ENCODE results near the gene TENM3.

DNA sequence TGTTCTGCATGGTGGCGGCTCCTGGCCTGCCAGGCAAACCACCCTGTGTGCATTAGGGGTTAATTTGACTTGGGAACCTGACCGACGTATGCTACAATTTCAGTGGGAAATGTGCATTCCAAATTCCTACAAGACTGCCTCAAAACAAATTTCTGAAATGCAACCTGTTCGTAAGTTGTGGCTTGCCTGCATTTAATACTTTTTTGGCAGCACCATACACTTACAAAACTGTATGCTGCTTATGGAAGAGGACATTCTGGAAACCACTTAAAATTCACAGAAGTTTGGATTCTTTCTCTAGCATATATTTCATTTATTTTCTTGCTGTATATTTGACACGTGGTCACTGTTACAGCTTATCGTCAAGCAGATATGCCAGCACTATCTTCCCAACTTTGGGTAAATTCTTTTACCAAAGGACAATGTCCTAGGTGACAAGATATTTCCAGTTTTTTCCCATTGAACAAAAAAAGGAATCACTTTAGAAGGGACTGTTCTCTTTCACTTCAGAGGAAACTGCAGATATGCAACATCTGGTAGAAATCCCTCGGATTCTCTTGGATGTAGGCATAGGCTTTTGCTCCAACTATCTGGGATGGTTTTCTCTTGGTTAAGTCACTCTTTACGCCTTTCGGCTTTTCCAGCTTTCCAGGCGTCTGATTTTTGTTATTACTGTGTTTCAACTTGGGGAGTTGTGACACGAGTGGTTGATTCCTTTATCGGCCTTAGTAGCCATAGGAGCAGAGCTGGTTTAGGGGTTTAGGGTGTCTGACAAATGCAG lies 9.7 kb upstream of the TENM3 start:
- no peak for TF ChIP-seq POLR2A (IDR thresholded peaks at IDR 0.05)
- TF ChIP-seq, protein P1, sequence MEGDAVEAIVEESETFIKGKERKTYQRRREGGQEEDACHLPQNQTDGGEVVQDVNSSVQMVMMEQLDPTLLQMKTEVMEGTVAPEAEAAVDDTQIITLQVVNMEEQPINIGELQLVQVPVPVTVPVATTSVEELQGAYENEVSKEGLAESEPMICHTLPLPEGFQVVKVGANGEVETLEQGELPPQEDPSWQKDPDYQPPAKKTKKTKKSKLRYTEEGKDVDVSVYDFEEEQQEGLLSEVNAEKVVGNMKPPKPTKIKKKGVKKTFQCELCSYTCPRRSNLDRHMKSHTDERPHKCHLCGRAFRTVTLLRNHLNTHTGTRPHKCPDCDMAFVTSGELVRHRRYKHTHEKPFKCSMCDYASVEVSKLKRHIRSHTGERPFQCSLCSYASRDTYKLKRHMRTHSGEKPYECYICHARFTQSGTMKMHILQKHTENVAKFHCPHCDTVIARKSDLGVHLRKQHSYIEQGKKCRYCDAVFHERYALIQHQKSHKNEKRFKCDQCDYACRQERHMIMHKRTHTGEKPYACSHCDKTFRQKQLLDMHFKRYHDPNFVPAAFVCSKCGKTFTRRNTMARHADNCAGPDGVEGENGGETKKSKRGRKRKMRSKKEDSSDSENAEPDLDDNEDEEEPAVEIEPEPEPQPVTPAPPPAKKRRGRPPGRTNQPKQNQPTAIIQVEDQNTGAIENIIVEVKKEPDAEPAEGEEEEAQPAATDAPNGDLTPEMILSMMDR (IDR thresholded peaks at IDR 0.05): no peak
